DMS153 treated with DMSO at 0.1 percent for 48 hours (cell line): ENCODE results near the gene PTK6.
A peak's percentile ranks its signal among the peaks of the same experiment; 100 is the strongest.
"Not testable (repeated sequence)": the region's sequence is repeated elsewhere in the genome, so short reads cannot be mapped to it uniquely, and the experiment has no call there.

Source experiments
- DNase-seq: peaks from one replicate; lab custom pipeline; 2025; ENCODE audit not compliant: unreplicated experiment; lab: John Stamatoyannopoulos, UW

The PTK6 gene

DNA sequence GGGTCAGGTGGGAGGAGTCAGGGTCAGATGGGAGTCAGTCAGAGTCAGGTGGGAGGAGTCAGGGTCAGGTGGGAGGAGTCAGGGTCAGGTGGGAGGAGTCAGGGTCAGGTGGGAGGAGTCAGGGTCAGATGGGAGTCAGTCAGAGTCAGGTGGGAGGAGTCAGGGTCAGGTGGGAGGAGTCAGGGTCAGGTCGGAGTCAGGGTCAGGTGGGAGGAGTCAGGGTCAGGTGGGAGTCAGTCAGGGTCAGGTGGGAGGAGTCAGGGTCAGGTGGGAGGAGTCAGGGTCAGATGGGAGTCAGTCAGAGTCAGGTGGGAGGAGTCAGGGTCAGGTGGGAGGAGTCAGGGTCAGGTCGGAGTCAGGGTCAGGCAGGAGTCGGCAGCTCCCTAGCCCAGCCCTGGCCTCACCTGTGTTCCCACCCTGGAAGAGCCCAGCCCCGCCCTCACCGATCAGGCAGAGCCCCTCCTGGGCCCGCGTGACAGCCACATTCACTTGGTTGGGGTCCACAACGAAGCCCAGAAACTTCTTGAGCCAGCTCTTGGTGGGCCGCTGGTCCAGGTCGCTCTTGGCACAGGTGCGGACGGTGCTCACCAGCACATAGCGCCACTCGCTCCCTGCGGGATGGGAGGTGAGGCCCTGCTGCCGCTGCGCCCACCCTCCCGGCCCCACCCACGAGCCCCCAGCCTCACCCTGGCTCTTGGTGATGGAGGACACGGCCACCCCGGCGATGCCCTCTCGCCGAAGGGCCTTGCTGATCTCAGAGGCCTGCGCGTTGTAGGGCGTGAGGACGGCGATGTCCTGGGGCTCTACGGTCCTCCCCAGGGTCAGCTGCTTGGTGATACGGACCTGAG, 22.5 kb upstream of the PTK6 start:
- not testable (repeated sequence) for DNase-seq

DNA sequence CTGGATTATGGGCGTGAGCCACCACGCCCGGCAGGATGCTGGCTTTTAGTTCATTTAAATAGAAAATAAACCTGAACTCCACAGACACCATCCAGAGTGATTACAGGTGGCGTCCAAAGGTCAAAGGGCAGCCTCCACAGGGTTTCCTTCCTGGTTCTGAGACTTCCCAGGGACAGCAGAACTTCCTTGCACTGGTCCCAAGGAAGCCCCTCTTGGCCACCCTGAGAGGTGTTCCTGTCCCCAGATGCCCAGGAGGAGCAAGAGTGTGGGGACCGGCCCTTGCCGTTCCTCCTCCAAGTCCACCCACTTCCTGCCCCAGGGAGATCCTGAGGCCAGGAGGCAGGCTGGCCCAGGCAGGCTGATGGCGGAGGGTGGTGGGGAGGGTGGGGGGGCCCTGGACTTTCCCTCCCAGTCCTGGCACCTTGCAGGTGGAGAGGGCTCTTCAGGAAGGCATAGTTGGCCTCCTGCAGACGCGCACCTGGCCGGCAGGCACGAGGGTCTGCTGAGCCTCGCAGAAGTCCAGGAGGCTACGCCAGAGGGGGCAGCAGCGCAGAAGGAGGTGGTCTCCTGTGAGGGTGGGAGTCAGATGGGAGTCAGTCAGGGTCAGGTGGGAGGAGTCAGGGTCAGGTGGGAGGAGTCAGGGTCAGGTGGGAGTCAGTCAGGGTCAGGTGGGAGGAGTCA, 21.8 kb upstream of the PTK6 start:
- DNase-seq: no peak

DNA sequence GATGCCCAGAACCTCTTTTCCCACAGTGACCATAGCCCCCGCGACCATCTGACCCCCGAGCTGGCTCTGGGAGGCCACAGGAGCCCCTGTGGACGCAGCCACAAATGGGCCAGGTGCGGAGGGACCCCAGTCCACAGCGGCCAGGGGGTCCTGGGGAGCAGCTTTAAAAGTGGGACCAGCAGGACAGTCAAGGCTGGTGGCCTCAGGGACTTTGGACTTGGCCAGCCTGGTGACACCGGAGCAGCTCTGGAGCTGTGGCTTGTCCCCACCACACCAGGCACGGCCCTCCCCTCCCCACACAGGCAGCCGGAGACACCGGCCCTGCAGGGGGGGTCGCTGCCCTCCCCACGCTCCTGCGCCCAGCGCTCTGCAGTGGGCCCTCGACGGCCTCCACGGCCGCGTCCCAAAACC, 20.3 kb upstream of the PTK6 start:
- DNase-seq: no peak

DNA sequence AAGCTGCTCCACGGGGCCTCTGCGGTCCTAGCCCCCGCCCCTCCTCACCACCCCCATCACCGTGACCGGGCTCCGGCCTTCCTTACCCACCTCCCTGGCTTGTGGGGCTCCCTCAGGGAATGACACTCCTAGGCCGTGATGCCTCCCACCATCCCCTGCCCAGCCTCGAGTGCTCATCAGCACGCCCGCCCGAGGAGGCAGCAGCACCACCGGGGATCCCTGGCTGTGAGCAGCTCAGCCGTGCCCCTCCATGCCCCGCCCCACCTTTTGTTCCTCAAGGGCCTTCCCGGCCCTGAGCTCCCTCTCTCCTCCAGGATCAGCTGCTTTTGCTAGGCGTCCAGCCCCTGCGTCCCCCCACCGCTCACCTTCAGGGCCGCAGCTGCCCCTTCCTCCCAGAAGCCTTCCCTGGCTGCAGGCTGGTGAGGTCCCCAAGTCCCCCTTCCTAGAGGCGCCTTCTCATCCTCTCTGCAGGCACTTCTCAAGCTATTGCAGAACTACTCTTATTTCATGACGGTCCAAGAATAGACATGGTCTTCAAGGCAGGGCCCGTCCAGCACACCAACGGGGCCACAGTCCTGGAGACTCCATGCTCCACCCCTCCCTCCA, 19.8 kb upstream of the PTK6 start:
- DNase-seq: no peak

DNA sequence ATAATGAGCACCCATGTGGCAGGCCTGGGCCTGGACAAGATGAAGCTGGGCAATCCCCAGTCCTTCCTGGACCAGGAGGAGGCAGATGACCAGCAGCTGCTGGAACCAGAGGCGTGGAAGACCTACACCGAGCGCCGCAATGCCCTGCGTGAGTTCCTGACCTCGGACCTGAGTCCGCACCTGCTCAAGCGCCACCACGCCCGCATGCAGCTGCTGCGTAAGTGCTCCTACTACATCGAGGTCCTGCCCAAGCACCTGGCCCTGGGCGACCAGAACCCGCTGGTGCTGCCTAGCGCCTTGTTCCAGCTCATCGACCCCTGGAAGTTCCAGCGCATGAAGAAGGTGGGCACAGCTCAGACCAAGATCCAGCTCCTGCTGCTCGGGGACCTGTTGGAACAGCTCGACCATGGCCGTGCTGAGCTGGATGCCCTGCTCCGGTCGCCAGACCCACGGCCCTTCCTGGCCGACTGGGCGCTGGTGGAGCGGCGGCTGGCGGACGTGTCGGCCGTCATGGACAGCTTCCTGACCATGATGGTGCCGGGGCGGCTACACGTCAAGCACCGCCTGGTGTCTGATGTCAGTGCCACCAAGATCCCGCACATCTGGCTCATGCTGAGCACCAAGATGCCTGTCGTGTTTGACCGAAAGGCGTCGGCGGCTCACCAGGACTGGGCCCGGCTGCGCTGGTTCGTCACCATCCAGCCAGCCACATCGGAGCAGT, 18.6 kb upstream of the PTK6 start:
- DNase-seq: no peak

DNA sequence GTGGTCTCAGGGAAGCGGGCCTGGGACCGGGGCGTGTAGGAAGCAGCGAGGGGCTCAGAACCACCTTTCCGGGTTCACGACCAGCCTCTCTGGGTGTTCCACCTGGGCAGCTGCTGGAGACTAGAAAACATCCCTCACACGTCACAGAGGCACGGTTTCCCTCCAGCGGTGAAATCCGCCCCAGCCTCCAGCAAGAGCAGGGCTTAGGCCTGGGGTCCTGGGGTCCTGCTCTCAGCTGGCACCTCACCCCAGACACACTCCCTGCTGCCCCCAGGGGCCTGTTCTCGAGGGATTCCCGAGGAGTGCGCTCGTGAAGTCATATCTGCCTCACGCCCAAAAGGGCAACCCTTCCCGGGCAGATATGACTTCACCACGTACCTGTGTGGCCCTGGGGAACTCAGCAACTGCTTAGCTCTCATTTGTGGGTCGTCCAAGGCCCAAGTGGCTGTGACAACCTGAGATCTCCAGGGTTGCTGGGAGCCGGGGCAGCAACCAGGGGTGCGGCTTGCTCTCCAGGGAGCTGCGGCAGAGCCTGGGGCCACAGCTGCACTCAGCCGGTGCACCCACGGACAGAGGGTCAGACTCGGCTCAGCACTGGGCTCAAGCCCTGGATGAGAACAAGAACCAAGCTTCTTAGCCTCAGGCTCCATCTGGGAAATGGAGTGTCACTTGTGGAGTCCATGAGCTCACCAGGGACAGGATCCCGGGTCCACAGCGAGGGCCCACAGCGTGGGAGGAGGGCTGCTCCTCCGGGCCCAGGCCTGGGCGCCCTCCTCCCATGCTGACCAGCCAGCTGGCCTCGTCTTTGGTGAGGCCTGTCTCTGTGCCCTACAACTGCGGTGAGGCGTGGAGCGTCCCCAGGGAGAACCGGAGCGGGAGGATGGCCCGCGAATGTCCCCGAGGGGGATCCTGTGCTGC, 17.4 kb upstream of the PTK6 start:
- no peak for DNase-seq

DNA sequence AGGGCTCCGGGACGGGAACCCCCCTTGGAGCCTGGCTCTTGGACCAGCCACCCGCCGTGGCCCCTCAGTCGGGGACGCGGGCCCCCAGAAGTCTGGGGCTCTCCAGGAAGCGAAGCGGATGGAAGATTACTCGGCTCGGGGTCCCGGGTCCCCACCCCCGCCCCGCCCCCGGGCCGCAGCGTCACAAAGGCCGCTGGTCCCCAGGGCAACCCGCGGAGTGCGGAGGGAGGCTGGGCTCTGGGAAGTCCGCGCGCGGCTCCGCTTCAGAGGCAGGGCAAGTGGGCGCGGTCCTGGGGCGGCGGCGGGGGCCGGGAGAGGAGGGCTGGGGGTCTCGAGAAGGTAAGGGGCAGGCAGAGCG, 16.7 kb upstream of the PTK6 start, which contains the start of gene FNDC11:
FNDC11 (plus strand) TSS at position 227 of the 358 bp plus-strand sequence. CDS start 1,505 bp downstream, outside the sequence.
- DNase-seq: no peak

DNA sequence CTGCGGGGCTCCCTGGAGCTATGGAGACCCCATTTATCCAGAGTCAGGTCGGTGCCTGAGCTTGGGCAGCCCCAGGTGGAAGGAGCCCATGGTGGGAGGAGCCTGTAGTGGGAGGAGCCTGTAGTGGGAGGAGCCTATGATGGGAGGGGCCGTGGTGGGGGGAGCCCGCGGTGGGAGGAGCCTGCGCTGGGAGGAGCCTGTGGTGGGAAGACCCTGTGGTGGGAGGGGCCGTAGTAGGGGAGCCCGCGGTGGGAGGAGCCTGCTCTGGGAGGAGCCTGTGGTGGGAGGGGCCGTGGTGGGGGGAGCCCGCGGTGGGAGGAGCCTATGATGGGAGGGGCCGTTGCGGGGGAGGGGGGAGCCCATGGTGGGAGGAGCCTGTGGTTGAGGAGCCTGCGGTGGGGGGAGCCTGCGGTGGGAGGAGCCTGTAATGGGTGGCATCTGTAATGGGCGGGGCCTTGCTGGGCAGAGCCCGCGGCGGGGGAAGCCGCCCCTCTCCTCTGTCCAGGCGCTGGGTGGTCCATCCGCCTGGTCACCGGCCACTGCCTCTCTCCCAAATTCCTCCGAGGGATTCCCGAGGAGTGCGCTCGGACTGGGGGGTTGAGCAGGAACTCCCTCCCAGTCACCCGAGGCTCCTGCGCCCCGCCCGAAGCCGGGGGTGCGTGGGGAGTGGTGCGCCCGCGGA, 16.2 kb upstream of the PTK6 start:
- peak; percentile 76 for DNase-seq

DNA sequence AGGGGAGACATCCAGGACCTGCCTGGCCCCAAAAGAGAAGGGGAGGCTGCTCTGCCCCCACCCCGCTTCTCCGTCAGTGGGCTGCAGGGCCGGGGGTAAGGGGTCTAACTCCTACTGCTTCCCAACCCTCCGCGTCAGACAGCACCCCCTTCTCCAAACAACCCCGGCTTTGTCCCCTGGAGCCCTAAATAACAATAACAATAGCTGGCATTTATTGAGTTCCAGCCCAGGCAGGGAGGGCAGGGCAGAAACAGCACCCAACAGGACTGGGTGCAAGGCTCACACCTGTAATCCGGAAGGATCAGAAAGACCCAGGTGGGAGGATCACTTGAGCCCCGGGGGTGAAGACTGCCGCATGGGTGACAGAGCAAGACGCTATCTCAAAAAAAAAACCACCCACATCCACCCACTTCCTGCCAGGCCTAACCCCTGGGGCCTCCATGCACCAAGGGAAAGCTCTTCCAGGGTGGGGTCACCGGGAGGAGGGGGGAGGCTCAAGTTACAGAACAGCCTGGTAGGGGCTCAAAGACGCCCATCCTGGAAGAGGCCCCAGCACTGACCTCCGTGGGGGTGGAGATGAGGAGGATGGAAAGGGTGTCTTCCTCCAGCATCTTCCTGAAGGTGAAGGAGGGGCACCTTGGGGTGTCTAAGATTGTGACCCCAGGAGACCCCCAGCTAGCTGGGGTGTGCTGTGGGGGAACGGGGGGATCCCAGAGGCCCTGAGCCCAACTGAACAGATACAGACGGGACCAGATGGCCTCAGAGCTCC, 15.5 kb upstream of the PTK6 start:
- DNase-seq: no peak

DNA sequence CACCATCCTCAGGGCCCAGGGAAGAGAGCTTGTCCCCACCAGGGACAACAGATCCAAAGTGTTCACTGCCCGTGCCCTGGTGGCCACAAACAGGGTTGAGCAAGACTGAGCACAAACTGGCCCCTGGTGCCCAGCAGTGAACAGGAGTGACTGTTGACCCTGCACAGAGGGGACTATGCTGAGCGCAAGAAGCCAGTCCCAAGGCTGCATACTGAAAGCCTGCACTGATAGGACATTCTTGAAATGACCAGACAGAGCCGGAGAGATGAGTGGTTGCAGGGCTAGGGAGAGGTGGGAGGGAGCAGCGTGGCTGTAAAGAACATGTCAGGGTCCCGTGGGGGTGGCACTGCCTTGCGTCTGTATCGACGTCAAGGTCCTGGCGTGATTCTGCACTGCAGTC, 13.9 kb upstream of the PTK6 start:
- DNase-seq: no peak

DNA sequence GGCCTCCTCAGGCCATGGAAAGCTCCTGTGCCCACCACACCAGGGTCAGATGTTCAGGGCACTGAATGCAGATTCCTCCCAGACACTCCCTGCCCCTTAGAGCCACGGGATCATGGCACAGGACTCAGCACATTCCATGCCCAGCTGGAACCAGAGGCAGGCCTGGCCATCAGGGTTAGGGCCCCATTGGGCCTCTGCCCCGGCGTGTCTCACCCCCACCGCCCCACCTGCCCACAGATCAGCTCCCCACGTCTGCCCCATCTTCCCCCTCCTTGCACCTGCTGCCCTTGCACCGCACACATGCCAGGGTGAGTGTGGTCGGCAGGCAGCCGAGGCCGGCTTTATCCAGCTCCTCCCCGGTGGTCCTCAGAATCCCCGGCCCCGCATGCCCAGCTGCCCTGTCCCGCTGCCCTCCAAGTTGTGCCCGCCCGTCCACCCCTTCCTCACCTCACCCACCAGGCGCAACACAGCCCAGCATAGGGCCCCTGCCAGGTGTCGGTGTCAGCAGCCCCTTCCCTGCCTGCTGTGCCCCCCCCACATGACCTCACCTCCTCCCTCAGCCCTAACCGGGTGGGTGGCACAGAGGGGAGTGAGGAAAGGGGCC, 12.6 kb upstream of the PTK6 start:
- no peak for DNase-seq

DNA sequence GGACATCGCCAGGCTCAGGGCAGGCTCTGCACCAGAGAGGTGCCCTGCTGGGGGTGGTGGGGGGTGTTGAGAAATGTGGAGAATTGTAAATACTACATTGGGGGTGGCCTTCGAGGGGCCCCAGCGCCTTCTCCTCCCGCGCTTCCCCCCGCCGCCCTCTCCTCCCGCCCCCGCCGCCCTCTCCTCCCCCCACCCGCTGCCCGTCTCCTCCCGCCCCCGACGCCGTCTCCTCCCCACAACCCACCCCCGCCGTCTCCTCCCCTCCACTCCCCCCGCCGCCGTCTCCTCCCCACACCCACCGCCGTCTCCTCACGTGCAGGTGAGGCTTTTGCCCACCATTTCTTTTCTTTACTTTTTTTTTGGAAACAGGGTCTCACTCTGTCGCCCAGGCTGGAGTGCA, 11.8 kb upstream of the PTK6 start:
- no peak for DNase-seq

DNA sequence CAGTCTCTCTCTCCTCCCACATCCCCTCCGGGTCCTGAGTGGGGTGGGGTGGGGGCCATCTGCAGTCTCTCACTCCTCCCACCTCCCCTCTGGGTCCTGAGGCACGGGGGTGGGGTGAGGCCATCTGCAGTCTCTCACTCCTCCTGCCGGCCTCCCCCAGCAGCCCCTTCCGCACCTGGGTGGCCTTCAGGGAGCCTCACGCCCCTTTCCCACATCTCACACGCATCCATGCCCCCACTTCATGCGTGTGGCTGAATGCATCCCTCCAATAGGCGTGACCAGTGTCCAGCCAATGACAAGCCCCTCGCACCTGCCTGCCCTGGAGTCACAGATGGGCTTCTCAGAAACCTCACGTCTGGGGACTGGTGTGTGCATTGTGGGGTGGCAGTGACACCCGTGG, 11.4 kb upstream of the PTK6 start:
- no peak for DNase-seq

DNA sequence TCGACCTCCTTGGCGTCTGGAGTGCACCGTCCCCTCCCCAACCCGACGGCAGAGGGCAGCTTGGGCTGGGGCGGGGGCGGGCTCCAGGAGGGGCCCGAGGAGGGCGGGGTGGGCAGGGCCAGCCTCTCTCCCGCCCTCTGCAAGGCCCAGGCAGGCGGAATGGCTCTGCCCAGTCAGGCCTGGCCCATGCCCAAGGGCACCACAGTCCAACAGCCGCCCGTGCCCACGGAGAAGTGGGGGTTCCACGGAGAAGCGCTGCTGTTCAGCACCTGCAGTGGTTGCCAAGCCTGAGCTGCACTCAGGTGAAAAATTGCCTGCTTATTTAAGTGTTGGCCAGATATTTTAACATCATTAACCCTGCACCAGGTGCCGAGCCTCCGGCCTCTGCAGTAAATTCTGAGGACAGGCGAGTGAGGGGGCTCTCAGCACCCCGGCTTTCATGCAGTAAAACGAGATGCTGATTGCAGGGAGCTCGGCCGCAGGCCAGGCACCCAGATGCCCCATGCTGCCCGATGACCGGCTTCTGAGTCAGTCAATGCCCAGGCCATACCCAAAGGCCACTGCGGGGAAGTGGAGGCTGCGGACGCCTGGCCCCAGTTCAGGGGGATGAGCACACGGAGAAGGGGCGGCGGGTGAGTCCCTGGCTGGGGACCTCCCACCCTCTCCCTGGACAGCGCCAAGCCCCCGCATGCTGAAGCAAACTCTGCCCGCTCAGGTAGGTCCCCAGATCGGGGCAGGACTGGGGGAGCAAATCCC, 10.7 kb upstream of the PTK6 start, which contains the start of gene SRMS:
SRMS (minus strand) TSS at position 25 of the 756 bp plus-strand sequence. CDS start 286 bp downstream, outside the sequence.
- no peak for DNase-seq

DNA sequence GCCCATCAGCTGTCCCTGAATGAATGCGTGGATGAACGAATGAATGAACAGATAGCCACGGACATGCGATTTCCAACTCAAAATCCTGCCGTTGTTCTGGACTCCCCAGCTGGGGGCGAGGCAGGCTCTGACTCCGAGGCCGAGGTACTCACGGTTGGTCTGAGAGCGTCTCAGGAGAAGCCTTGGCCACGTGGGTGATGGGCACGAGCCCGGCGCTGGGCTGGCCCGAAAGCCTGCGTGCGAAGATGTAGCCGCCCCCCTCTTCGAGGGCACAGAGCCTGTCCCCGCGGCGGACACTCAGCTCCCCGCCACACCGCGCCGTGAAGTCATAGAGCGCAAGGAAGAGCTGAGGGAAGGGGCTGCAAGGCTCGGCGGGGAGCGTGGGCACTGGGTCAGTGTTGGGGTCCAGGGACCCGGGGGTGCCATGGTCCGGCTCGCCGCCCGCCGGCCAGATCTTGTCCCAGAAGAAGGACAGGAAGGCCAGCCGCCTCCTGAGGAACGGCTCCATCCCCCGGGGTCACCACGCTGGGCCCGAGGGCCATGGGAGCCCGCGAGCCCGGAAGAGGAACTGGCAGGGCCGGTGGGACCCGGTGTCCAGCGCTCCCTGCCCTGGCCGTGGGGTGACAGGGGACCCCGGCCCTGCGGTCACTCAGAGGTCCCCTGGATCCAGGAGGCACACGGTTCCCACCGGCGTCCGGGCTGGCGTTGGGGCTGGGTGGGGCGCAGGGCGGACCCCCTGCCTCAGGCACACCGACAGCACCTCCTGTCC, 10.0 kb upstream of the PTK6 start:
- no peak for DNase-seq

DNA sequence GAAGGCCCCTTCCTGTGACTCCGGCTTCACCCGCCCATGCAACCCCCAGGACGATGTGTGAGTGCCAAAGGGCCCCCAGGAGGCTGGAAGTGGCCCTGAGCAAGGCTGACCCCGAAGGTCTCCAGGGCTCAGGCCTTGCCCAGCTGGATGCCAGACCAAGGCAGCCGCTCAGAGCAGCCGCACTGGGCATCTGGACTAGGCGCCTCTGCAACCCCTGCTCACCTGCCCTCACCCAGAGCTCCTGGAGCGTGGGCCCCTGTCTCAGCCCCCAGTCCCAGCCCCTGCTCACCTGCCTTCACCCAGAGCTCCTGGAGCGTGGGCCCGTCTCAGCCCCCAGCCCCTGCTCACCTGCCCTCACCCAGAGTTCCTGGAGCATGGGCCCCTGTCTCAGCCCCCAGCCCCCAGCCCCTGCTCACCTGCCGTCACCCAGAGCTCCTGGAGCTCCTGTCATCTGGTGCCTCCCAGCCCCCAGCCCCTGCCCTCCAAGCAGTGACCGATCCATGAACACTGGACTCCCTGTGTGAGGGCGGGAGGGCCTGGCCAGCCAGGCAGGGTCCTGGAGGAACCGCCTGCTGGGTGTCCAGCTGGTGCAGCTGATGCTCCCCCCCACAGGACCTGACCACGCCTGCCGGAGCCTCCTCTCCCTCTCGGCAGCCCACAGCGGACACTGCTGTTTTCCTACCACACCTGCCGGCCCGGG, 9.2 kb upstream of the PTK6 start:
- DNase-seq: no peak
